HG03469 (cell line): ENCODE data around the gene NR2C2.
A peak's percentile ranks its signal among the peaks of the same experiment; 100 is the strongest.

Experiments used
- ATAC-seq: cut with Tn5 transposase; IDR thresholded peaks from one replicate; pipeline ENCODE4 v1.9.1; 2021; ENCODE audit warnings: mild to moderate bottlenecking, moderate library complexity, moderate number of reproducible peaks; ENCODE audit not compliant: unreplicated experiment

The NR2C2 gene

DNA sequence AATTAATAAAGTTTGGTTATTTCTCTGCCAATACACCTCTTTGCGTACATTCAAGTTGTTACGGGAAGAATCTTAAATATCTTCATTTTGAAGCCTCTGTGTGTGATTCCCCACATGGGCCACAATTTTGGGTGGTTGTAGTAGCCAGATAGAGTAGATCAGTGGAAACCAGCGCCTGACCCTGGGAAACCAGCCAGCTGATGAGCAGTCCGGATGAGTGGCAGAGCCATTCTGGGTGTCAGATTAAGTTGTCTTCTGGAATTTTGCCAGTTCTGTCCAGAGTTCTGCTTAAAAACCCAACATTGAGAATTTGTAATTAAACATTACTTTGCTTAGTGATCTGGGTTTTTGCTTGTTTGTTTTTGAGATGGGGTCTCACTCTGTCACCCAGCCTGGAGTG, 68.1 kb downstream of the NR2C2 start:
- ATAC-seq = no peak

GRCh38 chr3:15017191-15017590, 69.8 kb downstream of the NR2C2 start:
- no peak for ATAC-seq

GRCh38 chr3:15023249-15023648, 75.9 kb downstream of the NR2C2 start:
- ATAC-seq = no peak

GRCh38 chr3:15023719-15024118, 76.3 kb downstream of the NR2C2 start:
- no peak for ATAC-seq

DNA sequence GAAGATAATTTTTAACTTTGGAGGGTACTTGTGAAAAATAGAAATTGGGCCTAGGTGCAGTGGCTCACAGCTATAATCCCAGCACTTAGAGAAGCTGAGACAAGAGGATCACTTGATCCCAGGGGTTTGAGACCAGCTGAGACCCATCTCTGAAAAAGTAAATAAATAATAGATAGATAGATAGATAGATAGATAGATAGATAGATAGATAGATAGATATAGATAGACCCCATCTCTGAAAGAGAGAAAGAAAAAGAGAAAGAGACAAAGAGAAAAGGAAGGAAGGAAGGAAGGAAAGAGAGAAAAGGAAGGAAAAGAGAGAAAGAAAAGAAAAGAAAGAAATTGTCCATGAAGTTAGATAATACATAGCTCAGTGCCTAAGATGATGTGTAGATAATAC, 82.2 kb downstream of the NR2C2 start:
- no peak for ATAC-seq

- ATAC-seq = no peak
Measured at GRCh38 chr3:15032650-15033049, 85.3 kb downstream of the NR2C2 start.

- no peak for ATAC-seq
Measured at GRCh38 chr3:15033103-15033502, 85.7 kb downstream of the NR2C2 start.

DNA sequence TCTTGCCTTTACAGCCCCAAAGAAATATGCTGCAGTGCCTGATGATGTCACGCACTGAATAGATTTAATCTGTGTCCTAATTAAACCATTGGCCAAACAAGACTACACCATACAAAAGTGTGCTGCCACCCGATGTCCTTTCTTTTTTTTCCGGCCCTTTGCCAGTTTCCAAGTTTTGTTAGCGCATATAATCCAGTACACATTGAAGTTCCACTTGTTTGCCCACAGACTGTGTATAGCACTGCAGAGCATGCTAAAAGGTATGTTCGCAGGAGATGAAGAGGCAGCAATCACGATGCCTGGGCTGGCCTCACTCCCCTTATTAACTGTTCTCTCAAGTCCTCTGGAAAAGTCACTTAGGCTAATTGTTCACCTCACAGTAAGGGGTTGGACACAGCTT, 90.9 kb downstream of the NR2C2 start:
- no peak for ATAC-seq

GRCh38 chr3:15040844-15041243, 93.5 kb downstream of the NR2C2 start:
- ATAC-seq = no peak

DNA sequence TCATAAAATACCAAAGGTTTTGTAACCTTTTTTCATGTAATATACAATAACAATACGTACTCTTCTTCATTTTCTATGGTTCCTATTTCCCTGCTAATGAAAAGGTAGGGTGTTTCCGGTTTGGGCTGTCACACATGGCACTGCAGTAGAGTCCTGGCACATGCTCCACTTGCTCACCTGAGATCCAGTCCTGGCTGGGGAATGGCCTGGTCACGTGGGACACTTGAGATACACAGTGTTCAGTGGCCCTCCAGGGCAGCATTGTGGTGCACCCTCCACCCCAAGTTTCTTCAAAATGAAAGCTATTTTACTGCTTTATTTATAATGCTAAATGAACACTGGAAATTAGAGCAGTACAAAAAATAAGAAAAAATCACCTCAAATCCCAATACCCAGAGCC, 94.6 kb downstream of the NR2C2 start:
- no peak for ATAC-seq

GRCh38 chr3:15042936-15043335, 95.6 kb downstream of the NR2C2 start:
- no peak for ATAC-seq

GRCh38 chr3:15043408-15044171, 96.2 kb downstream of the NR2C2 start:
- no peak for ATAC-seq

DNA sequence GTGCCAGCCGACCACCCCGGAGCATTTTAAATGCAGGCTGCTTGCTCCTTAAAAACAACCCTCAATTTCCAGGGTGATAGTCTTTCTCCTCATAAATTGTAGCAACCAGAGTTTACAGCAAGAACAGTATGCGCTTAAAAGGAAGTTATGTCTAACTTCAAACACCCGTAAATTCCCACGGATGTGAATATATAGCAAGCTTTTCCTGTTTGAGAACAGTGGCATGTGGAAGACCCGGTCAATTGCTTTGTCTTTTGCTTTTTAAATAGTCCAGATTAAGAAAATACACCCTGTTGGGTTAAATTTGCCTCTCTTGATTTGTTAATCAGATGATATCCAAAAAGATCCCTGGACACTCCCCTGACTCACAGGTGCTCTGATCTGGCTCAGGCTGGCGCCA, 96.9 kb downstream of the NR2C2 start:
- no peak for ATAC-seq

DNA sequence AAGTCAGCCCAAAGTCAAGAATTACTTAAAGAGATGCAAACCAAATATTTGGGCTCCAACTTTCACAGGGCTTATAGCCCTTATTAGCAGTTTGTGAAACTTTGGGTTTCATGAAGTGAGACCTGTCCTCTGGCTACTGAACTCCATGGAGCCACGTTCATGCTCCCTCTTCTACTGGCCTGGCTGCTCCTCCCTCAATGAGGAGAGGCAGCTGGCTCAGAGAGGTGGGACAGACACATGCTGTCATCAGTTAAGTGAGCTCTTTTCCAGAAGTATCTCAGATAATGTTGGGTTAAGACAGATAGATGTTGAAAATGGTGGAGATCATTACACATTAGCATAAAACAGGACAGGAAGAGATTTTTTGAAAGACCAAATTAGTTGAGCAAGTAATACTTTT, 98.3 kb downstream of the NR2C2 start:
- ATAC-seq = no peak

DNA sequence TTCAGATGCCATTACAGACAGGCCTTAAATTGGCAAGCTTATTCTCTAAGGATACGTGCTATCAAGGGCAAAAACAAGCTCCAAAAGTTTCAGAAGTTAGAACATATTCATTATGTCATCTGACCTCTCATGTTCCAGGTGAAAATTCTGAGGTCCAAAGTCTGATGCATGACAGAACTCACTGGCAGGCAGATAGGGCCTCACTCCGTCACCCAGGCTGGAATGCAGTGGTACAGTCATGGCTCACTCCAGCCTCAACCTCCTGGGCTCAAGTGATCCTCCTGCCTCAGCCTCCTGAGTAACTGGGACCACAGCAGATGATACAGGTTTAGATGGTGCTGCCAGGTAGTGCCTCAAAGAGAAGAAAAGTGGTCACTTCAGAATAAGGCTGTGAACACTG, 102.2 kb downstream of the NR2C2 start:
- ATAC-seq = no peak

DNA sequence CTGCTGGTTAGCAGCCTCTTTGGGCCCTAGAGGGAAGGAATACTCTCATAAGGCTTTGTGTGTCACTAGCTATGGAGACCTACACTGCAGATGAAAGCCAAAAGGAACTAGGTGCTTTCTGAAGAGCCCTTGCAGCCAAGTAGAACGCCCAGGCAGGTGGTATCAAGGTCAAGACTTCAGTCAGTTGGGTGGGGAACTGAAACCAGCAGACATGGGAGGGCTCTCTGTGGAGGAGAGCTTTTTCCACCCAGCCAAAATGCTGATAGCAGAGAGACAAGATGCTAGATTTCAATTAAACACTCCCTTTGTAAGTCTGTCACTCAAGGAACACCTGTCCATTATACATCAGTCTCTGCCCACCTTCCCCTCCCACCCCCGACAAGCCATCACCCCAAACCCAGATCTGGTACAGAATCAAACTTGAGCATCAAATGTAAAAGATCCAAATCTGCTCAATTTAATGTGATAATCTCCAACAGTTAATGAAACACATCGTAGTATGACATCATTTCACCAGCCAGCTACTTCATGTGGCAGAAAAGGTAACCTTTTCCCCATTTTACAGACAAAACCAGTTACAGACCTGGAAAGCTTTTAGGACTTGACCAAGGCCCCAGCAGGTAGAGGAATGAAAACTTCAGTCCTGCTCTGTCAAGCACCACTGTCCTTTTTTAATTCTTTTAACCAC, 103.2 kb downstream of the NR2C2 start:
- peak; percentile 75 for ATAC-seq

DNA sequence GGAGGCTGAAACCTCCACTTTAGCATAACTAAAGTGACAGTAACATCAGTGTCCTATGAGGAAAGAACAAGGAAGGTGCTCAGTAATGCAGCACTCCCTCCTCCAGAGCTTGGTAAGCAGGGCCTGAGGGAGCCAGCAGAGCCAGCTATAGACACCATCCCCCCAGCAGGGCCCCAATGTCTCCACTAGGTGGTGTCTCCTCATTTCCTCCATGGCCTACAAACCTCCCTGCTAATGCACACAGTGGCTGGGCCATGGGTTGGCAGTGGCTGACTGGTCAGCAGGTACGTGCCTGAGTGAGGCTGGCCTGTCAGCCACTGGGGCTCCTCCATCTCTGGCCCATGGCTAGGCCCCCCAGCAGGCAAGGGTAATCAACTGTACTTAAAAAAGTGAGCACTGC, 104.1 kb downstream of the NR2C2 start:
- peak; percentile 34 for ATAC-seq

DNA sequence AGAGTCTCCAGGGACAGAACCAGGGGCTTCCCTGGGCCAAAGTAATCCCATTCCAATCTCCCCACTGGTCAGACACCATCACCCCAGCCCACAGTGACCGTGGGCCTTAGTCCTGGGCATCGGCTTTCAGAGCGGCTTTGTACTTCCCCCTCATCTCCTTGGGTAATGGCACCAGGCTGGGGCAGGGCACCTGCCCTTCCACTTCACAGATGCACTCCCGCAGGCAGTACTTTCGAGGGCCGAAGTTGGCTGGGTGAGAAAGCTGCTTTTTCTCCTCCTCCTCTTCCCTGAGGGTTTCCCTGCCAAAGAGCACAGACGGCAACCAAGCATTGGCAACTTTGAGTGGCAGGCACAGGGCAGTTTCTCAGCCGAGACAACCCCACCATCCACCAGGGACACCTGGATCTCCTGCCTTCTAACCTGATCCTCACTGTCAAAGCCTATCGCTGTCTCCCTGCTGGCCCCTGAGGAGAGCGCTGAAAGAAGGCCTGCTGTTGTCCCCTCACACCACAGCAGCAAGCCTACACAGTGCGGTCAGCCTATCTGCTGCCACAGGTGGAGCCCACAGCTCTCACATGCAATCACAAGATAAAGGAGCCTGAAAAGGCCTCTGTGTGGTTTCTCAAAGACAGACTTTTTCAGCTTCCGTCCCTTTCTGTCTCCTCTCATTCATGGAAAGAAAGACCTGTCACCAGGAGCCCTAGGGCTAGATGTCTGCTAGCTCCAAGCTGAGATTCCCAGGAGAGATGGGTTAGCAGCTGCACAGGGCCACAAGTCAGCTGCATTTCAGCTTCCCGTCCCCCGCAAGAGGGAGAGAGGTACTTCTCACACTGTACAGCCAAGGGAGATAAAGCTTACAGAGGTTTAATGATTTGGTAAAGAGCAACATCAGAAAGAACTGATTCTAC, 105.2 kb downstream of the NR2C2 start:
- no peak for ATAC-seq

GRCh38 chr3:15053541-15053940, 106.2 kb downstream of the NR2C2 start:
- ATAC-seq = no peak

DNA sequence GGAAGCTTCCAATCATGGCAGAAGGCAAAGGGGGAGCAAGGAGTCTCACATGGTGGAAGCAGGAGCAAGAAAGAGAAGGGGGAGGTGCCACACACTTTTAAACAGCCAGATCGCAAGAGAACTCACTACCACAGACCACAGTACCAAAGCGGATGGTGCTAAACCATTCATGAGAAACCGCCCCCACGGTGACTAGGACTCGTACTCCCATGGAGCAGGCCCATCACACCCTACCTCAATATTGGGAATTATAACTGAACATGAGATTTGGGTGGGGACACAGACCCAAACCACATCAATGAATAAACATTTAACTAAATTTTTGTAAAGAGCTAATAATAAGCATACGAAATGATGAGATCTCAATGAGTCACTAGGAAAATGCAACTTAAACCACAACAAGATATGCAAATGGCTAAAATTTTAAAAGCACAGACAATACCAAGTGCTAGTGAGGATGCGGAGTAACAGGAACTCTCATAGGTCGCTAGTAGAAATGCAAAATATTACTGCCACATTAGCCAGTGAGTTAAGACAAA, 107.7 kb downstream of the NR2C2 start:
- peak; percentile 28 for ATAC-seq

GRCh38 chr3:15056676-15057404, 109.5 kb downstream of the NR2C2 start:
- no peak for ATAC-seq
